Putamen (tissue), 1 donor: Measurements from ENCODE around the gene NEGR1.

Experiments
- DNase-seq: peaks from one replicate; pipeline ENCODE4 v3.0.0-alpha.2; 2016; ENCODE audit warnings: low spot score

Gene NEGR1

DNA sequence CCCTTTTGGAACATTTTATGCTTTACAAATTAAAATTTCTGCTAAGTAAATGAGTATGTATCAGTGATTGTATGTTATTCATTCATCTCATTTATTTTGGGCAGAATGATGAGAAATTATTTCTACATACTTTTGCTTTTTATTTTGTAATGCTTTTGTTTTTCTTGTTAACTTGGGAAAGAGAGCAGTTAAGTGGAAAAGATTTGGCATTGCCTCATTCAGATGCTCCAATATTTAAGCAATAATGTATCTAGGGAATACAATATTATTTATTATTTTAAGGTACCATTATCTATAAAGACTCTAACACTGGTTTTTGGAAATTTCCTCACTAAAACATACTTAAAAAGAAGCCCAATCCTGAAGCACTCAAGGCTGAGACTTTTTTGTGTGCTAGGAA lies 431.8 kb downstream of the NEGR1 start:
- no peak for DNase-seq

DNA sequence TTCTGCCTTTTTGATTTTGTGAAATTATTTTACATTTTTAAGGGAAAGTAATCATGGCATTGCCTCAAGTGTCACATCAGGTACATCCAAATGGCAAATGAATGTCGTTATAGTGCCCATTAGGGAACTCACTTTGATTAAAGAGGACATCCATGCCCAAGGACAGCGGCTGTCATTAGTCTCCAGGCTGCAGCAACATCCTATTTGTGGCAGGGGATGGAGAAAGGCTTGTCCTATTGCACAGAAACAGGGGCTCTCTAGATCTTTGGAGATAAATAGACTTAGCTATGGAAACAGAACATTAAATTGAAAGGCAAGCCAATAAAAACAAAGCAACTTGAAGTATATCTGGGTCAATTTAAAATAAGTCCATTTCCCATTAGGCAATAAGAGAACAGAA lies 439.3 kb downstream of the NEGR1 start:
- DNase-seq = no peak

DNA sequence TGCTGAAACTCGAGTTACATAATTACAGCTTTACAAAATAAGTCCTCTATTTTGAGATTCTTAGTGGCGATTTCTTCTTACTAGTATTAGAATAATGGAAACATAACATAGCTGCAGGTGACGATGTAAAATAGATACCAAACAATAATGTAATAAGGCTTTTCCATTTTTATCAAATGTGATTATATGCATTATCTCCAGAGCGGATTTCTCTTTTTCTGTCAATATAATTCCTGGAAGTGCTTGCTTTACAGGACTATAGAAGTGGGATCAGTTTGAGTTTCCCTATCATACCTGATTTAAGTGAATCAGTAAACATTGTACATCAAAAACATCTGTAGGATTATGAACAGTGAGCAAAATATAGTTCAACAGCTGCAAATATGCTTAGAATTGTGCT lies 442.5 kb downstream of the NEGR1 start:
- DNase-seq = no peak

DNA sequence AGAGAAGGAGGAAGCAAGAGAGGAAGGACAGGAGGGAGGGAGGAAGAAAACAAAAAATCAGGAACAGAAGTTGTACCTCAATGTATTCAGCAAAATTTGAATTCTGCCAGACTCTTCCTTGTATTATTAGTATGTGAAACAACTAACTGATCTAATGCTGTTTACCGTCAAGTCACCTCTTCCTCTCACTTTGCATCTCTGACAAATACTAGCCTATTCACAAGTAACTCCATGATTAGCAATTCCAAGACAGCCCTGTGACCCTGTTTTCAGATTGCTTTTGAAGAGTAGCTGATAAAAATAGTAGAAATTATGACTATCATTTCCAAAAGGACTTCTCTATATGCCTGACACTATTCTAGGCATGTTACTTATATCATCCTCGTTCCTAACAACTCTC lies 445.4 kb downstream of the NEGR1 start:
- no peak for DNase-seq

DNA sequence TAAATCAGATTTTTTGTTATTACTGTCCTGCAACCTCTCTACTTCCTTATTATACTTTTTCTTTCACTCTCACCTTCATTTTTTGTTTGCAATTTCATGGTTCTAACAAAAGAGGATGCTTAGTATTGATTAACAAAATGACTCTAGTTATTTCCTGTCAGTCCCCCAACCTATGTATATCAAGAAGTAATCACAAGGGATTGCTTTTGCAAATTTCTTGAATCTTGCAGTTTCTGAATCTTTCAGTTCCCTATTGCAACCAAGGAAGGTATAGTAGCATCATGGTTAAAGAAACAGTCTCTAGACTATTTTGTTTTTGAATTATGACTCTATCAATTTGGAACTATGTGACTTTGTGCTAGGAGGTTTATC lies 446.9 kb downstream of the NEGR1 start:
- DNase-seq = no peak

DNA sequence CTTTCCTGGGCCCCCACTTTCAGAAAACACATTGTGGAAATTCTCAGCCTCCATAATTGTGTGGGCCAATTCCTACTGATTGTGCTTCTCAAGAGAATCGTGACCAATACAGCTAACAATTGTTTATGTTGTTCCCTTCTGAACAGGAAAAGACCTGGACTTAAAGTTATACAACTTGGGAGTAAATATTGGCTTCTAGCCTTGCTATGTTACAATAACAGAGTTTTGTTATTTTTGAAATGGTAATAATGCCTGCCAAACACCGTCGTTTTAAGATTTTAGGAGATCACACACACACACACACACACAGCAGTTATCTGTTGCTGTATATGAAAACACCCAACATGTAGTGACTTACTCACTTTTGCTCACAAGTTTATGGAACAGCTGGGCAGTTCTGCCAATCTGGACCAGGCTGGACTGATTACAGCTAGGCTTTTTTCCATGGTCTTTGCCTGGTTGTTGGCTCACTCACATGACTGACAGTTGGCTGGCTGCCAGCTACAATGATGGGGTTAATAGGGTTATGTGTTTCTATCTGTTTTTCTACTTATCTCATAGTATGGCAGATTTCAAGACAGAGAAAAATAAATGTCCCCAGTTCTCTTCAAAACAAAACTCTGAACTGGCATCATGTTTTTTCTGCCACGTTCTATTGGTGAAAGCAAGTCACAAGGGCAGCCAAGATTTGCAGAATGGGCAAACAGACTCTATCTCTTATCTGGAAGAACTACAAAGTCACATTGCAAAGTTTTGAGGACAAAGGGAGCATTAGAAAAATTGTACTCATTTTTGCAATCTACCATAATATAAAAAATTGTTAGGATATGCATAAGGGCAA lies 447.5 kb downstream of the NEGR1 start:
- DNase-seq = no peak

DNA sequence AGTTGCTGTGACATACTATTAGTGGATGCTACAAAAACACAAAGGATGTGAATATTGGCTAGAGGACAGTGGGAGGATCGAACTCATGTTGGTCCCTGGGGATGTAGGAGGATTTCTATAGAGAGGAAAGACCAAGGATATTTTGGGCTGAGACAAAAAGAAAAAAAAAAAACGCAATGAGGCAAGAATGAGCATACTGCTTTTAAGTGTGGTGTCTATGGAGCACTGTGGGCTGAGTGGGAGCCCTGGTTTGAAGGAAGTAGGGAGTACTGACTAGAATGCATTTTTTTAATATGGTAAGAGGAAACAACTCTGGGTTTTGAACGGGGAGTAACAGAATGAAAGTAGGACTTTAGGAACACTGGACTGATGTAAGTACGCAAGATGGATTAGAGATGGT lies 450.7 kb downstream of the NEGR1 start:
- no peak for DNase-seq

DNA sequence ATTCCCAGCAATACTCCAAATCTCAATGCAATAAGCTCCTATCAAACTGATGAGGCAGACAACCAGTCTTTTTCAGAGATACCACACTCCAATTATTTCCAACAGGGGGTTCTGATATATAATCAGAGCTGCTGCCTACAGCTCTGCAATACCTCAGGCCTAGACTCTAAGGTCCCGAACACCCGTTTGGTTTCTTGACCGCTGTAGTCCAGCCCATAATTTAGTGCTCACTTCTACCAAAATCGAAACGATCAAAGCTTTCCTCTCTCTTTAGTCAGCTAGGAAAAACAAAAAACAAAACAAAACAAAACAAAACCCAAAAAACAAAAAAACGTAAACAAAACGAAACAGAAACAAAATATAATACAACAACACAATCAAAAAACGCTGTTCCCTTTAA lies 453.0 kb downstream of the NEGR1 start:
- DNase-seq = no peak

DNA sequence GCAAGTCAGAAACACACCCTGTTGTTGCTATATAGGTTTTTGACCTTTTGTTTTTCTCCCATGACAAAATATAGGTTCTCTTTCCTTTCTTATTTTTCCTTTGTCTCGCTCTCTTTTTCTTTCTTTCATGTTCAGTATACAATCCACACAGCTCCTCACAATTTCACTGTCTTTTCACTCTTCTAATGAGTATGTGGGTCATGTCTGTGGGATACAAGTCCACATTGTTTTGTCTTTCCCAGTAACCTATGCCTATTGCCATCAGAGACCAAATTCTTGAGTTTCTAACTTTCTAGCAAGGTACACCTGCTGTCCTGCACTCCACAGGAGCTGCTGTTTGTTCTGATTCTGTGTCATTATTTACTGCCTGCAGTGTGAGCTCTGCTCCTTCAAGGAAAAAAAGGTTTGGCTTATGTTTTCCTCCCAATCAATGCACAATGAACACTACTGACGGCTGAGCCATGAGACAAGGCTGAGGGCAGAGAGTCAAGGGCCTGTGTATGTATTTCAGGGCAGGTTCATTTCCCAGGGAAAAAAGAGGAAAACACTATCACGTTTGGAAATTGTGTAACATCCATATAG lies 453.8 kb downstream of the NEGR1 start:
- DNase-seq = peak; percentile 50

DNA sequence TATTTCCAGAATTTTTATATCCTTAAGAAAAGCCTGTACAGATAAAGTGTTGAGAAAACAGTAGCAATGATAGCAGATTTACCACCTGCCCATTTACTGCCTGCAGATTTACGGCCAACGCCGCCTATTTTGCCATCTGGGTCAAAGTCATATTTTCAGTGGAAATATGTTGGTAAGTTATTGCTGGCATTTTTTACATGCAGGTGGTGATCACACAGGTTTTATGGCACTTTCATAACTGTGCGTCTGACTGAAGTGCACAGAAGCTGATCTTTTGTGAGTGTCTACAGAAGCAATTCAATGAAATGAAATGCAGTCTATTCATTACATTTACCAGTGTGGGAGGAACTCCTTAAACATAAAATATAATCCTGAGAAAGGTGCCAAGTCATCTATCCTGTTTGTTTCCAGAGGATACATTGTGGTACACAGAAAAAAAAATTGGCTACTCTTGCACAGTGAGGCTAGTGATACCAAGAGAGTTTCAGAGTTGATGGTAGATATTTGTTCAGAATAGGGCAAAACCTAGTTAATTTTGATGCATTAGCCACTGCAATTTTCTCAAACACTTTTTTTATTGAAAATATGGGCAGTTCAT lies 458.5 kb downstream of the NEGR1 start:
- DNase-seq = no peak

DNA sequence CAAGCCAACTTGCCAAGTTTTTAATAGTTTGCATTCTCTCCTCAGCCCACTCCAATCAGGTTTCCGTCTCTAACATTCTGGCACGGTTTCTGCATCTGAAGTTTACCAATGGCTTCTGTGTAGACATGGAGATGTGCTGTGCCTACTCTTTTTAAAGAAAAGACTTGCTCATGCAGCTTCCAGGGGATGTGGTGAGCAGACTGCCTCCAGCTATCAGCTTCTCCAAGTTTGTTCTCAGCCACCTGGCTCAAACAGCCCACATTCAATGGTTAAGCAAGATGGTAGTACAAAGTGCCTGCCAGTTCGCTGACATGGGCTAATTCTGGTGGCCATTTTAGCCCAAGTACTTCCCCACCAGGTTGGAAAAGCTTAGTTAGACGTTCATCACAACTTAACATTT lies 465.3 kb downstream of the NEGR1 start:
- no peak for DNase-seq

DNA sequence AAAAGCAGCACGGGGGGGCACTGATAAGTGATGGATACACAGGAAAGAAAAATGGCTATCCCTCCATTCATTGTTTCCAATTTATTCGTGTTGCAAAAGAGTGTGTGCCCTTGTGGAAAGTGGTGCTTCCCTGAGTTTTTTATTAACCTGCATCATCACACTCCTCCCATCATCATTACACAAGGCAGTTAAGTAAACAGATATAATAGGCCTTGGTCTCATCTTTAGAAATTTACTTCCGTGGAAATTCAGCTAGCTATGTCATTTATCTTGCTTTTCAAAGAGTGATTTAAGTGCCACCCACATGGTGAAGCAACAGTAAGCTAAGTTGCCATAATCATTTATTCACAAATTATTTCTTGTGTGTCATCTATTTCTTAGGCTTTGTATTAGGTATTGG lies 473.3 kb downstream of the NEGR1 start:
- no peak for DNase-seq

DNA sequence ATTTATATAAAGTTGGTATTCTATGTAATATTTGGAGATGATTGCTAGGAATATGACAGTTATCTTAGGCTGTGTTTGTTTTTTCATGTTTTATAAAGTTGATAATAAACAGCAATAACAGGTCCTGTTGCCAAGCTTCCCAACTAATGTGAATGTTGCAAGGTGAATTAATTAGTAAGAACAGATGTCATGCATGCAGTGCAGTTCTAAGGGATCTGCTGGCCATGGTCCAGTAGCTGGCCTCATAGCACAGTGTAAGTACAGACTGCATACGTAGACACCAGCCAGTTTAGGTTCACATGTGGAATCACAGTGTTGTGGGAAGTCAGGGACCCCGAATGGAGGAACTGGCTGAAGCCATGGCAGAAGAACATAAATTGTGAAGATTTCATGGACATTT lies 478.2 kb downstream of the NEGR1 start:
- DNase-seq = no peak

DNA sequence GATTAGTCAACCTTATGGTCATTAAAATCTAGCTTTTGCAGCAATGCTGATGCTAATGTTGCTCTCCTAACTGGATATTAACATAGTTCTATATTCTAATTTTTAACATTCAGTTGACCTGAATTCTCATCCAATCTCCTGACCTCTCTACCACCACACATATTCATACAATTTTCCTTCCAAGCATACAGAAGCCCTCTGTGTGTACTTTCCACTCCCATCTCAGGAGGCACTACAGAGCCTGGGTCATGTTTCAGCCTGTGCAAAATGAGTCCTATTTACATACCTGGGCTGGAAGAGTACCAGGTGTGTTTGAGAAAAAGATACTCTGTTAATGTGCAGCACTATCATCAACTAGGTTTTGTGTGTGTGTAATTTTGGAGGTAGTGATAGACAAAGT lies 486.3 kb downstream of the NEGR1 start:
- no peak for DNase-seq

DNA sequence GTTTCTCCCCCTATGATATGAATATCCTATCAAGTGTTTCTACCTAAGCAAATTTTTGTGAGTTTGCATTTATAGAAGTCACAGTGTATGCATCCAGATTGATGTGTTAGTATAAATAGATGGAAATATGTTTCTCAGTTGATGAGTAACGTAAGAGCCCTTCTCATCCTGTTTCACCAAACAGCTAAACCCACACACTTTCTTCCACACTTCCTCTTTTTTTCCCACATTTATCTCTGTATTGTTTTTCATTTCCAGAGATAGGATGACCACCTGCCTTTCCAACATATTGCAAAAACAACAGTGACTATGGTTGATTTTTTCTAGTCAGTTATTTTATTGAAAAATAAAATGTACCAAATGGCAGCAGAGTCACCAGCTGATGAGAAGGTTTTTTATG lies 490.1 kb downstream of the NEGR1 start:
- no peak for DNase-seq

DNA sequence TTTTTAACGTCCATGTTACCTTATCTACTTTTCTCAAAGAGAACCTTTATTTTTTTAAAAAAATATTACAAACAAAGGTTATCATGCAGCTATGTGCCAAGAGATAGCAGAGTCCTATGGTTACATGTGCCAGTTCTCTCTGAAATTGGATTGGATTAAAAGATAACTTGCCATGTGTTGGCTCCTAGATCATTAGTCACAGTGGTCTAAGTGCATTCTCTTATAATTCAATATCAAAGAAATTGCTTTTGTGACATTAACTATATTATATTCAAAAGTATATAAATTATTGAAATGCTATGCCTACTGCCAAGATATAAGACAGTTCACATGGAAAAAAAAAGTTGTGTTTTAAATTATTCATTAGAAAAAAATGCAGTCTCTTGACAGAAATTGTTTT lies 494.2 kb downstream of the NEGR1 start:
- no peak for DNase-seq

DNA sequence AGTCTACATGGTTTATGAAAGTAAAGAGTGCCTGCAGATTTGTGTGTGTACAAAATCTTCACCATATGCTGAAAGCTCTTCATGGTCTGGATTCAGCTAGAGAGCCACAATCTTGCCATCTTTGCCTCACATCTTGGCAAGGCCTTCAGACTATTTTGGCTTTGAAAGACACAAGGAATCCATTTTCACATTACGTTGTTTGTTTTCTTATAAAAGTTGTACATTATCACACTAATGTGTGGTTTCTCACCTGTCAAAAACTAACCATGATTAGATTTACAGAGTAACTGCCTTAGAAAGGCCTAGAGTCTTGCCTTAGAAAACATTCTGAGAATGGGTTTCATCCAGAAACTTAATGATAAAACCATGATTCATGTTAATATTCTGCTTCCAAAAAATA lies 494.6 kb downstream of the NEGR1 start:
- no peak for DNase-seq

DNA sequence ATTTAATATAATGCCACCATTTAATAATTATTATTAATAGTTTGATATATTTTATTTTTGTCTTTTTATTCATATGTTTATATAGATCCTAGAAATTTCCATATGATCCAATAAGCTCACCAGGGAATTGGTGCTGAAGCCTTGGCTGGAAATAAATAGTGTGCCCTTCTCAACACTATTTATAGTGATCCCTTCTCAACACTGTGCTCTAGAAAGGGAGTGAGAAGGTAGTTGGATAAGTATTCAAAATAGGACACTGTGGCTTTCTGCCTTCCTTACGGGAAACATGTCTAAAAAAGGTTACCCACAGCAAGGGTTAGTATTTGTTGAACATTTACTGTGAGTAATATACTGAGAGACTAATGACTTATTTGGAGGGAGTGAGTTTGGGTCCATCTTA lies 496.1 kb downstream of the NEGR1 start:
- DNase-seq = no peak

DNA sequence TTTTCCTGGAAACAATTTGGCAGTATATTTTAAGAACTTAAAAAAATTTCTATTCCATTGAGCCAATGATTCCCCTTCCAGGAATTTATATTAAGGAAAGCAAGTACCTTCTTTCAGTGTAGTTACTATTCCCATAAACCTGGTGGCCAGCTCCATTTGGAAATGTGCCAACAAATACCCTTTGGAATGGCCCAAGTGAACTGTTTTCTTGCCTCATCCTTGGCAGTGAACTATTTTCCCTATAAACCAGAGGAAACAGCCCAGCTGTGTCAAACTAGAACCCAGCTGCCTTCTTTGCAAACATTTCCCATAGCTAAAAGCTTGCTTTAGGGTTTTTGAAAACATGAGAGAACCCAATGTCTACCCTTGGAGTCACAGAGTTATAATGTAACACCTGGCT lies 496.9 kb downstream of the NEGR1 start:
- no peak for DNase-seq

DNA sequence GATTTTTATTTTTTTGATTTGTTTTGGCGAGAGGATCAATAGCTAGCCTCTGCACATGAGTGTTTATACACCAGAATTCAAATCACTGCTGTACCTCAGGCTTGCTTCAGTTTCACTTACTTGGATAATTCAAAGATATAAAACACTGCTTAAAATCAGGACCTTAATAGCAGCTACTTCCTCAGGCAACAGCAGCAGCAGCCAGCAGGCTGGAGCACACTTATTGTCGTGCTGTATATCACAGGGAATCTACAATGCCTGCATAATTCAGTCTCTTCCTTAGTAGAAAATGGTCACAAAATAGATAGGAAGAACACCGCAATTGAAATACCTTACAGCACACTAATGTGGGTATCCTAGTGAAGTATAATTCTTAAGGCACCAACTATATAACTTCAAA lies 497.3 kb downstream of the NEGR1 start:
- DNase-seq = no peak

DNA sequence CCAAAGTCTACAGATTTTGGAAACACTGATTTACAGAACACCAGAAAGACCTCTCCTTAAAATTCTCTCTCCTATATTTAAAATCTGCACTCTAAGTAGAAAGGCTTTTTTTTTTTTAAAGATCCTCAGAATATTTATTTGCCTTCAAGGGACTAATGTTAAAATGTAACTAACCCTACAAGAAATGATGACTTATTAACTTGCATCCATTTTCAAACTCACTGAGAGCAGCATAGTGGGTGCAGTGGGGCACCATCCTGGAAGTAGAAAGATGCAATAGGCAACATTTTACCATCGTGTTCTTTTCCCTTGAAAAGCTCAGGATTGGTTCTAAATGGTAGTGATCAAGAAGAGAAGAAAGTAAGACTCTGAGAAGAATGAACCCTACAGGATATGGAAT lies 498.1 kb downstream of the NEGR1 start:
- no peak for DNase-seq

DNA sequence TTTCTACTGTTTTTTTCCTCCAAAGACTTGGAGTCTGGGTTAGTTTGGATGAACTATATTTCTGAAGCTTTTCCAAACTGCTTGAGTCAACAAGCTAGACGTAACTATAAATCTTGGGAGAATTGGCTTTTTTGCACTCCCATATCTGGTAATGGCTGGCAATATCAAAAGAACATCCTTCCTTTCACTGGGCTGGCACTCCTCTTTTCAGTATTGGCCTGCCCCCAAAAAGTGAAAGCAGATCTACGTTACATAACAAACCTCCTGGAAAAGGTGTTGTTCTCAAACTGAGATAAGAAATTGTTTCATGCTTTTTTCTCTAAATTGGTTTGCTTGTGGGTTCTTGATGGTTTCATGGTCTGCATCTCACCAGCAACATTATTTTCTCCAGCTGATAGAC lies 499.3 kb downstream of the NEGR1 start:
- no peak for DNase-seq

DNA sequence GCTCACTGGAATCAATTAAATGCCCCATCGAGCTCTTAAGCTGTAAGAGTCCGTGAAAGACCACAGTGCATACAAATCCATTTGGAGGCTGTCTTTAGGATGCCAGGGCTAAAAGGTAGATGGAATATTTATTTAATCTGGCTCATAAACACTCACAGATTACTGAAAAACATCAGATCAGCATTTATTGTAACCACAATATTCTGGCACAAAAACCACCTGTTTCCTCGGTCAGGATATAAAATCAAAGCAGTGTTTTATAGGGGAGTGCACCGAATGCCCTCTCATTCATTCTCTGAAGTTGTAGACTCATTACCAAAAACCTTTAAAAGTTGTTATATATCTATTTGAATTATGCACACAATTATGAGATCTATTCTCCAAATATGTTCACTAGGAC lies 500.9 kb downstream of the NEGR1 start:
- no peak for DNase-seq

DNA sequence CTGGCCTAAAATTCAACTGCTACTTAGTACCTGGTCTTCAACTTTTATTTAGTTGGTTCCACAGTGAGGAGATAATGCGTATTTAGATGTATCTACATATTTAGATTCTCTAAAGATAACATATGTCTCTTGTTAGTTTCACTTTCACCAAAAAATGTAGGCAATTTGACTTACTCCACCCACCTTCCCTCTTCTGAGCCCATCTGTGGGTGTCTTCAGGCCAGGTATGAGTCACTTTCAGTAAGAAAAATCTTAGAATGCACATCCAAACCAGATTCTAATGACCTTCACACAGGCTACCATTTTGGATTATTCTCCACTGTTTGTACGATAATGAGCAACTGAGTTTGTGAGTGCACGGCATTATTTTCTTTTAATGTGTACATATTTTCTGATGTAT lies 501.7 kb downstream of the NEGR1 start:
- DNase-seq = peak; percentile 7
